GM19238 (cell line): ENCODE data around the gene ZNF740.

Experiments
- DNase-seq: peaks from one replicate; pipeline ENCODE4 v3.0.0; 2011; ENCODE audit warnings: low spot score; ENCODE audit not compliant: insufficient read length

ZNF740 gene

DNA sequence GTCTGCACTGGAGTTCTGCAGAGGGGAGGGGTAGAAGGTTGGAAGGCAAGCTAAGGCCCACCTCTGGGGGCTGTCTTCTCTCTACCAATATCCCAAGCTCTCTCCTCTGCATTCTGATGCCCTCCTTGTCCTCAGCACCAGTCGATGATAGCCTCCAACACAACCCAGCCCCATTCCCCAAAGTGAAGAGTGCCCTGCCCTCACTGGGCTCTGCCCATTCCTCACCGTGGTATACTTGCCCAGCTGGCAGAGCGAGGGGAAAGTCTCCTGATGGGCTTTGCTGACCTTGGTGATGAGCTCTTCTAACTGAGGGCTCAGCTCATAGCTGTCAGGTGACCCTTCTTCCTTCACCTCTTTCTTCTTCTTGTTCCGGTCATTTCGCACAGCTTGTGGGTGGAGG is 33.7 kb downstream of the ZNF740 start:
- no peak for DNase-seq

DNA sequence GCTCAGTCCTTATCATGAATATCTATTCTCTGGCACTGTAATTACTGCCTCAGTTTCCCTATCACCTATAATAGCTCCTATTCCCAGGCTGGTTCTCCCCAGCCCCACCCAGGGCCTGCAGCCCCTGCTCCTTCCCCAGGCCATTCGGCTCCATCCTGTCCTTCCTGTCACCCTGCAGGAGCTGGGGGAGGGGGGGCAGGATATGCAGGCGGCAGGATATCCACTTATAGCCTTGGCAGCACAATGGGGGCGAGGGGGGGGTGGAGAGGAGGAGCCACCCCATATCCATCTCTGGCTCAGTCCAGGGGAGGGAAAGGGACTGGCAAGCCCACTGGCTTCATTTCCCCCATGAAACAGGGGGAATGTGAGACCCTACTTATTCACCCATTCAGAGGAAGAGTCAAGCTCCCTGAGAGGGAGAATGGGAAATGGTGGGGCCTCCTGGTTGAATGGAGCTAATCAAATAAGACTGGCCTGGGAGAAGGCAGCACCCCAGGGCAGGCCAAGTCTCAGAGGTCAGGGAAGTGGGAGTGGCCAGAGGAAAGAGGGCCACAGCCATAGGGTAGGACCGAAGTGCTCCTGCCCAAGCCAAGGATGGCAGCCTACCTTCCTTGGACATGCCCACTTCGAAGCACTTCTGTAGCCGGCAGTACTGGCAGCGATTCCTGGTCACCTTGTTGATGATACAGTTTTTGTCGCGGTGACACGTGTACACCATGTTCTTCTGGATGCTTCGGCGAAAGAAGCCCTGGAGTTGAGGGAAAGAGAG is 34.3 kb downstream of the ZNF740 start:
- no peak for DNase-seq

DNA sequence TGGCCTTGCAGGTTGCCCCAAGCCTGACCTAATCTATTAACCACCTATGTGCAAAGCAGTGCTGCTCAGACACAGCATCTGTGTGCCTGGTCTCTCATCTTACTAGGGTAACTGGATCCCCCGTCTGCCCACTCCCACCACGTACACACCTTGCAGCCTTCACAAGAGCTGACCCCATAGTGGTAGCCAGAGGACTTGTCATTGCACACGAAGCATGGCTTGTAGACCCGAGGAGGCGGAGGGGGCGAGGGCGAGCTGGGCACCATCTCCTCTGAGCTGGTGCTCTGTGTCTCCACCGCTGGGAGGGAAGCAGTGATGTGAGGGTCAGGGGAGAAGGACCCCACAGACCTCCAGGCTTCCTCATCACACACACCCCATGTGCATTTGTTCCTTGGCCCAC is 35.0 kb downstream of the ZNF740 start:
- no peak for DNase-seq

DNA sequence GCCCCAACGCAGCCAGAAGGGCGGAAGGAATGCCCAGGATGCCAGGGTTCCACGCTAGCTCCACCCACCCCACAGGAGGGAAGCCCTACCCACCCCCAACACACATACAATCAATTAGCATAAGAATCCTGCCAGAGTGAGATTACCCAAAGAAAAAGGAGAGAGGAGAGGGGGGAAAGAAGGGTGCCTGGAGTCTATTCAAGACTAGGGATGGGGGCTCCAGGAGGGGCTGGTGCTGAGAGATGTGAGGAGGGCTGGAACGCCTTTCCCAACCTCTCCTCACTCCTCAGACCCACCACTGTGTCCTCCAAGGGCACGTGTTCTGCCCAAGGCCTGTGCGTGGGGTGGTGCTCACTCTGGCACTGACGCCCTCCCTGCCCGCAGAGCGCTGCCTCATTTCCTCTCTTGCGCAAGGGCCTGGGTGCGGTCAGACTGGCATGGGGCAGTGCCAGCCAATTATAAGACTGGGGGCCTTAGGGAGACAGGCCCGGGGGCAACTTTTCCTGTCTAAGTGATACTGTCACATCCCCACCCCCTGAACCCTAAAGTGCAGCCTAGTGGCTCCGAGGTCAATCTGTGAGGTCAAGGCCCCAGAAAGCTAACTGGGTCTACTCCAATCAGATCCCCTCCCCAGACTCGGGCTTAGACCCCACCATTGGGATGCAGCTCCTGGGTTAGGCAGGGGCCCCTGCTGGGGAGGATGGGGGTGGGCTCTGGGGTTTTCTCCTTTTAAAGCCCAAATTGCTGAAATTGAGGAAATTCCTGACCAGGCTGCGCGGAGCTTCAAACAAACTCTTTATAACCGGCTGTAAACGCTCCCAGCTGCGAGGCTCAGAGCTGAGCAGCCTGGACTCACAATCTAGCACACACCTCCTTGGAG is 36.8 kb downstream of the ZNF740 start:
- no peak for DNase-seq

DNA sequence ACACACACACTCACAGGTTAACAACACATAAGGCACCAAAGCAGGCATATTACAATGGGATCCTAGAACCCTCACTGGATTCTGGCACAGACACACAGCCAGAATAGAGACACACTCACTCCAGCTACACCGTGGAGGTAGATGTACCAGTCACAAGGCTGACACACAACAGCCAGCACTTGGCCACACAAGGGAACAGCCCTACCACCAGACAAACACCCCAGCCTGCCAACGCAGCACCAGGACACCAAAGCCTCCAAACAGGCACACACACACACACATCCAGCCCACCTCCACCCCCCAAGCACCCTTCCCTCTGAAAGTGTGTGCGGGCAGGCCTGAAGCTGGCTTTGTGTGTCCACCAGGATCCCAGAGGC is 37.4 kb downstream of the ZNF740 start:
- no peak for DNase-seq

DNA sequence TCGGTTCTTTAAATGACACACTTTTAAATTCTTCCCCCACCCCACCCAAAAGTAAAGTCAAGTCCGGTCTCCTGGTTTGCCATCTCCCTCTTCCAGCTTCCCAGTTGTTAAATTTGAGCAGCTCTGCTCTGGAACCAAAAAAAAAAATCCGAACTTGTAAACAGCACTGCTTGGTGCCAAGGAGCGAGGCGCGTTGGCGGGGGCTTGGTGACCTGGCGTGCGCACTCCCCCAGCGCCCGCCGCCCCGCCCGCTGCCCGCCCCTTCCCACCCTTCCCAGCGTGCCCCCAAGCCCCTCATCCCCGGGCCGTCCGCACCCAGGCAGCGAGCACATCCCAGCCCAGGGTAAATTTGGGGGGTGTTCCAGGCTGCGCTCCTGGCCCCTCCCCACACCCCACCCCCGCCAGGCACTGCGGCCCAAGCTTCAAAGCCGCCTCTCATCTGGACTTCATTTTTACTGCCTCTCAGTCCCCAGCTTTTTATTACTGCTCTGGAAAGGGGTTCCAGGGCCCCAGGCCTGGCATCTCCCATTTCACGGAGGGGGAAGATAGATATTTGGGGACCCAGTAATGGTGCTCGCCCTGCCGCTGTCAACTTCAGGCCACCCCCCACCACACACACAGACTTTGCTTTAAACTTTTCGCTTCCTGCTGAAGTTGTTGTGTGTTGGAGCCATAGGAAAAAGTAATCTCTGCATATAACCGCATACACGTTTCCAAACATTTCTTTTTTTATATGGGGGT is 38.2 kb downstream of the ZNF740 start:
- DNase-seq, result no peak

DNA sequence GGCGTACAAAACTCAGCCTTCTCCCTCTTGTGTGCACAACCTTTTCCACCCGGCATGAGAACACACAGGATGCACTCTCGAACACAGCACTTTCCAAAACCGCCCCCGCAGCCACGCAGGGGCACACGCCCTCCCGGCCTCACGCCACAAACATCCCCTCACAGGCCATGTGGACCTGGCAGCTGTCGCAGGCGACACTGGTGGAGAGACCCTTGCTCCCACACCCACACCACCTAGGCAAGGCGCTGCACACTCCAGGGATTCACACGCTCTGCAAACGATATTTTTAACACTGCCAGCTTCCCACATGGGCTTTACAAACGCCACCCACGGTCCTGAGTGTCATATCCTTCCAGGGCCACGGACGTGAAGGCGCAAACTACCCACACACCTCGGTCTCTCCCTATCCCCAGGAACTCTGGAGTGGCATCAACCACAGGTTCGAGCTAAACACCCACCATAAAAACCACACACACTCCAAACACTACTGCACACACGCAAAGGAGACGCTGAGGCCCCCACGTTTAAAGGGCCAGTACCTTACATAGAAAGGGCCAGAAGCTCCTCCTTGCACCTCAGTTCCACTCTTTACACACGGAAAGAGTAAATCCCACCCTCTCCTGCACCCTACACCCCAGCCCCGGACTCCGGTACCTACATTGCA is 38.9 kb downstream of the ZNF740 start:
- DNase-seq, result peak; percentile 53

DNA sequence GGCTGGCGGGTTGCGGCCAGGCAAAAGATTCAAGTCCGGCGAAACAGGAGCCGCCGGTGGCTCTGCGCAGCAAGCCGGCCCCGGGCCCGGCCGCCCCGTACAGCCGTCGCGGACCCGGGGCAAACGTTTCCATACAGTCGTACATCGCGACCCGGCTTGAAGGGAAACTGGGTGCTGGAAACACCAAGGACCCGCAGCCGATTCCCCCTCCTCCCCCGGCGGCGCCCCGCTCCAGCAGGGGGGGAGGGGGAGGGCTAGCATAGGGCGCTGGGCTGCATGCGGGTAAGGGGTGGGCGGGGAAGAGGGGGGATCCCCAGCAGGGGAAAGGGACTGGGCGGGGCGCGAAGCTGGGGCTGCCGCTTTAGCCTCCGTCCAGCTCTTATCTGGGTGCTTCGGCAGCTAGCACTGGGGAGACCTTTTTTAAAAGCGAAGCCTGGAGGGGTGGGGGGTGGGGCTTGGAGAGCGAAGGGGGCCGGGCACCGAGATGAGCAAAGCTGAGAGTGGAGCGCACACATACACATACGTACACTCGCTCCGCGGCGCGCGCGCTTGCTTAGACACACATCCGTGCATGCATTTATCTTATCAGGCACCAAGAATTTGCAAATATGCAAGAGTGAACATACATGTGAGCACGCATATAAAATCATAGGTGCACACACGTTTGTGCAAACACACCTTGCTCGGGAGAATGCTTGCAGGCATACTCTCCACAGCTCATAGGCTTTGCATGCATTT is 39.6 kb downstream of the ZNF740 start:
- DNase-seq, result peak; percentile 77

DNA sequence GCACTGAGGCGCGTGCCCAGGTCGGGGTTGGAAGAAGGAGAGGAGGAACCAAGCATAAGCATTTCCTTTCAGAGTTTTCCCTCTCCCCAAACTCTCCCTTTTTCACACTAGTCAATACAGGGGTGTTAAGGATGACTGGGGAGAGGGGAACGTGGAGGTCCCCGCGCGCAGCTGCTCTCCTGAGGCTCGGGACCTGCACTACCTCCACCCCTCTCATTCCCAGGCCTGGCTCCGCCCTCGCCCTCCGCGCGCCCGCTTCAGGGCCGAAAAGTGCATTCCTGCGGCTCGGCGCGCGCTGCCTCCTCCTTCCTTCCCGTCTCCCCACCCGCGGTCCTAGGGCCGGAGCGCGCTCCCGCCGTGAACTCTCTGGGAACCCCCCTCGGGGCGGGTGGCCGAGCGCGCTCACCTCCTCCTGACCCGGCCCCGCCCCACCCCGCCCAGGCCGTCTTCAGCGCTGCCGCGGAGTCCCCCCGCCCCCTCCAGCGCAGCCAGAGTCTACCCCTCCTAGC is 40.2 kb downstream of the ZNF740 start:
- DNase-seq, result peak; percentile 93

DNA sequence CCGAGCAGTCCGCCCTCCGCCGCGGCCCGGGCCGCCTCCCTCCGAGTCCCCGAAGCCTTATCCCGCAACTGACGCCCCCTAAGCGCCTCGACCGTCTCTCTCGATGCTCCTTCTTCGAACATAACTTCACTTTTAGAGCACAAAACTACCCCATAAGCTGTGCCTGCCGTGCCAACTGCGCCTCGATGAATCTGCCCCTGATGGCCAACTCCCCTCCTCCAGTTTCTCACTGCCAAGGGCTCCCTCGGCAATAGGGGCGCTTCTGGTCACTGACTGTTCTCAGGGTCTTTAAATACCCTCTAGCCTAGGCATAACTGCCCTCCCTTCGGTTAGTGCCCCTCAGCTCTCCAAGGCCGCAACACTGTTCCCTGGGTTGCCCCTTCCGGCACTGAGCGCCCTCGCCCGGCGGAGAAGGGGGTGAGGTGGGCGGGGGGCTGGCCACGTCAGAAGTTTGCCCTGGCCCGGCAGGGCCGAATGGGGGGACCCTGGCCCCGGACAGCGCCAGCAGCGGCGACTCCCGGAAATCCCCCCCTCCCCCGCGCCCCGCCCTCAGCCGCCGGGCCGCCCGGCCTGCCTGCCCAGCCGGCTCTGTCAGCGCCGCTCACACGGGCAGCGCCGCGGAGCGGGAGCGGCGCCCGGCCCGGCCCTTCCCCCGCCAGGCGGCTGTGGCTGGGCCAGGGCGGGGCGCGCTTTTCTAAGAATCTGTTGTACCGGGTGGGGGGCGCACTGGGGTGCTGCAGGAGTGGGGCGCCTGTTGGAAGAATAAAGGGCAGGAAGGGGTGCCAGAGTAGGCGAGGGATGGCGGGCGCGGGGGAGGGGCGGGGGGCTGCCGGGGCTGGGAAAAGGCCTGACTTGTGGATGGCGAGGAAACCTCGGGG is 40.9 kb downstream of the ZNF740 start:
- peak; percentile 64 for DNase-seq

DNA sequence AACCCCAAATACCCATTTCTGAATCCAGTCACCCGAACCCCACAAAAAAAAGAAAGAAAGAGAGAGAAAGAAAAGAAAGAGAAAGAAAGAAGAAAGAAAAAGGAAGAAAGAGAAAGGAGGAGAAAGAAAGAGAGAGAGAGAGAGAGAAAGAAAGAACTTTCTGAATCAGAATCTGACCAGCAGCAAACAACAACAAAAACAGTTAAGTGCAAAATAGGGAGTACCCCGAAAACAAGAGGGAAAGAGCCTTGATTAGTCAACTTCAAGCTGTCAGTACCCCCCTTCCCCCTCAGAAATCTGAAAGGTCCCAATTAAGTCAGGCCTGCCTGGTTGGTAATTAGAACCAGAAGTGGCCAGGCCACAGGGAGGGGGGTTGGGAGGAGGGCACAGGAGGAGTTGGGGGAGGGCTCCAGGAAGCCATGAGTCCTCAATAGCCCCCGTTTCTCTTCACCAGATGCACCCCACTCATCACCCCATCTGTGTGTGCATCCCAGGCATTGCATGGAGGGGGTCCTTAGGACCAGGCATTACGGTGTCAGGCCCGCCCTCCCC is 41.7 kb downstream of the ZNF740 start:
- DNase-seq, result no peak

DNA sequence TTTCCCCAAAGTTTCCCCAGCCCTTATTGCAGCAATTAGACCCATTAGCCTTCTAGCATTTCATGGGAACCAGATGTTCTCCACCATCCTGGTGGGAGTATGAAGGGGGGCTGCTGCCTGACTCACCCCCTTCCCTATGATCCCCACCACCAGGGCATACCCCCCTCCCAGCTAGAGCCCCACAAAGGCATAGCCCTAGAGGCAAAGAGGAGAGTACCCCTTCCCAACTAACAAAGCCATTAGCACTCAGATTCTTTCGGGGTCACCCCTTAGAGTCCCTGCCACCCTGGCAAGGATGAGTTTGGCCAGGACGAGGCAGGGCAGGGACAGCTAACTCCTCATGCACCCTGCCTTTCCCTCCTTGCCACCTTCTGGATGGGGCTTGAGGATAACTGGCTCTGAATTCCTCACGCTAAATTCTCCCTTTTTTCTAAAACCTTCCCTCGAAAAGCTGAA is 42.3 kb downstream of the ZNF740 start:
- DNase-seq, result no peak

DNA sequence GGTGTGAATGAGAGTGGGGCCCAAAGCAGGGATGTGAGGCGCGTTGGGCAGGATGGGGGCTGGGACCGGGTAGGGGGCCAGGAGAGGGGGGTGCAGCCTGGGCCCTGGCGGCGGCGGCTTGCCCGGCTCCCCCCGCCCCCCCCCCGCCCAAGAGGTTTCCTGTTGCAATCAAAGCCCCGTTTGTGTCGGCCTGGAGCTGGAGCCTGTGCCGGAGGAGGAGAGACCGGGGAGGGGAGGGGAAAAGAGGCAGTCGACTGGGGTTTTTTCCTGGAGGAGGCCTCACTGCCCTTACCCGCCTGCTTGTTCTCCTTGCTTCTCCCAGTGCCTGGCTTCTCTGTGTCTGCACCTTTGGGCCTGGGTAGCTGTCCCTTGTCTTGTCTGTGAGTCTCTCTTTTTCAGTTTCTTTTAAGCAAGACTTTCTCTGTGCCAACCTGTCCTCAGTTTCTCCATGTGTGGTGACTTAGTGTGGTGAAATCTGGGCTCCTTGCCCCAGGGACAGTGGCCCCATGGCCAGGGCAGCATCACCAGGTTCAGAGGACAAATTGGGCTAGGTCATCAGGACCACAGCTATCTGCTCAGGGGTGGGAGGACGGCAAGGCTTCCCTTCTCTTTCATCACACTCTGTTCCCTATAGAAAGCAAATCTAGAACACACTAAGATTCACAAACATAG is 43.0 kb downstream of the ZNF740 start:
- no peak for DNase-seq

DNA sequence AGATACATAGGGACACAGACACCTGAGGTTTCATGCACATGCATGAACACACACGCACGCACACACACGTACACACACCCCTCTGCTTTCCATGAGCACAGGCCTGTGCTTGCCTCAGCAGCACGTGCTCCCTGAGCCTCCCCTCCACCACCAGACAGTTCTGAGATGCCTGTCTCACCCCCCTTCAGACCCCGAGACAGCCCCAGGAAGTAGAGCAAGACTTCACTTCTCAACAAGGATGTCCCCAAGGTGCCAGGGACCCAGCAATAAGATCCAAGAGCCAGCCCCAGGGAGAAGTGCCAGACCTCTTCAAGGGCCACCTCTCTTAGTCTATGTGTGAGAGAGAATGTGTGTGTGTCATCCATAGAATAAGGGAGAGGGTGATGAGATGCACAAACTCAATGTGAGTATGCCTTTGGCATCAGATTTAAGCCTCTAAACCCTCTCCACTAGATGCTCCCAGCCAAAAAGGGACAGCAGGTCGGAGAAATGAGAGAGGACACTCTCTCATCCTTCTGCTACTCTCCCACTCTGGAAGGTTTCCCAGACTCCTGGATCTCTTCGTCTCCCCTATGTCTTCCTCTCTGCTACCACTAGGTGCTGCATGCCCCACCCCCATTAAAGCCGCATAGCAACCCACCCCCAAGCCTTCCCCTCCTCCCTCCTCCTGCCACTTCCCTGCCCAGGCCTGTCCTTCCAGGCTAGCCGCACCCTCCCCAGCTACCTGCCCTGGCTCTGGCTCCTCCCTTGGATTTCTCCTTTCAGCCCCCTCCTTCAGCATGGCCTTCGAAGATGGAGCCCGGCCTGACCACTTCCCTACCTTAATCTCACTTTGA is 43.8 kb downstream of the ZNF740 start:
- DNase-seq, result no peak

DNA sequence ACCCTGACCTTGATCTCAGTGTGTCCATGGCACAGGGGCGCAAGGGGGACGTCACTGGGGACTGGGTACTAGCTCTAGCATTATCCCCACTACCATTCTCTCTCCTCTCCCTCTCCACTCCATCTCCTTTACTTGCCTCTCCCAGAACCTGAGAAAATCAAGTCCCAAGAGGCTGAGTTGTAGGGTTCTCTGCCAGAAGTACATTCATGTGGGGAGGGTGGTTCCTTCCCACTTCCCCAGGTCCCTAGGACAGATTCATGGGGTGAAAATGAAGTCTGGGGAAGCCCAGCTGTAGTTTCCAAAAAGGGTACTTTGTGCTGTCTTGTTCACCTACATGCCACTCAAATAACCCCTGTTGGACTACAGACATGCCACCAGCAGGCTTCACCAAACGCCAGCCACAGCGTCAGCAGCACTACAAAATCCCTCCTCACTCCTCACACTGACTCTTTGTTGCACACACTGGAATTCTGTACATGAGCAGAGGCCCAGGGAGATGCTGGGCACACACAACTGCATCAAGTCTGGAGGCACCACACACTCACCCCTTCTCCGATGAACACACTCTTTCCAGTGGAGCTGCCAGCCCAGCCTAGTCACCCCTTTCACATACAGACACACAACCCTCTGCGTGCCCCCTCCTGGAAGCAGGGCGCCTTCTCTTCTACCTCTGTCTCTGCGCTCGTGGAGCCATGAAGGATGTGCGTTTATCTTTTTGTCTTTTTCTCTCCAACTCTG is 44.5 kb downstream of the ZNF740 start:
- DNase-seq, result no peak

DNA sequence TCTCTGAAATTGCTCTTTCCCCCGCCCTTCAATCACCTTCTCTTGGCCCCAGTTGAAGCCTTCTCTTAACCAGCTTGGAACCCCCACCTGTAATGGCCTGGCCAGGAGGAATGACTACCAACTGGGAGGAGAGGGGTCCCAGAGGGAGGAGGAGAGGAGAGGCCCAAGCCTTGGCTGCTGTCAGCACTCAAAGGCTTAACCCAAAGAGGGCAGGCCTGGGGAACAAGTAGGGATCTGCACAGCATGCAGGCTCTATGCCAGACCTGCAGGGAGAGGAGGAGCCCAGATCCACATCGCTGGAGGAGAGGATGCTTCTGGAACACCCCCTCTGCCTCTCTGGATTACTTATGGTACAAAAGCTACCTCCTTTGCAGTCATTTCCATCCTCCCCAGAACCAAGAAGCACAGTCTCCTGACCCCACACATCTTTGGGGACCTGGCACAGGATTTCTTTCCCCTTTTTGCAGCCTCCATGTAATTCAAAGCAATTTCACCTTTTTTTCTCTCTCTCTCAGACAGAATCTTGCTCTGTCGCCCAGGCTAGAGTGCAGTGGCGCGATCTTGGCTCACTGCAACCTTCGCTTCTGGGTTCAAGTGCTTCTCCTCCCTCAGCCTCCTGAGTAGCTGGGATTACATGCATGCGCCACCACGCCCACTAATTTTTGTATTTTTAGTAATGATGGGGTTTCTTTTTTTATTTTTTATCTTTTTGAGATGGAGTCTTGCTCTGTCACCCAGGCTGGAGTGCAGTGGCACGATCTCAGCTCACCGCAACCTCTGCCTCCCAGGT is 45.3 kb downstream of the ZNF740 start:
- DNase-seq, result no peak
